Keratinocyte (primary cell): Measurements from ENCODE around the gene MYO19. TPM values are rescaled to one million over a fixed set of nuclear protein-coding genes. Genes with fewer than 3 reads are reported as not detected.

Source experiments
- DNase-seq: peaks from one replicate; pipeline ENCODE4 v3.0.0-alpha.2; 2011; ENCODE audit warnings: low read depth, missing footprints, low spot score
- FAIRE-seq: peaks from 2 replicates; lab custom pipeline; 2011; peaks lifted over from hg19 to GRCh38; lab: Jason Lieb, UNC
- H2AFZ ChIP-seq: 2 replicates; pipeline ENCODE4 v1.6.0; 2012; ENCODE audit warnings: low read length, control low read depth, inconsistent platforms; ENCODE audit not compliant: control insufficient read depth
- H3K27ac ChIP-seq: 2 replicates; pipeline ENCODE4 v1.5.1; 2011; ENCODE audit warnings: low read length; ENCODE audit not compliant: control insufficient read depth, insufficient read depth
- H3K27me3 ChIP-seq: 3 replicates; pipeline ENCODE4 v1.6.0; 2011; ENCODE audit warnings: low read length; ENCODE audit not compliant: control insufficient read depth, insufficient read depth; ENCODE audit errors: extremely low read depth
- H3K36me3 ChIP-seq, 2 experiments: 2 replicates in 1 of 2; 3 replicates in 1 of 2; pipeline ENCODE4 v1.5.1; 2011; ENCODE audit warnings: low read length in 2 of 2, mild to moderate bottlenecking in 1 of 2; ENCODE audit not compliant: control insufficient read depth in 2 of 2, insufficient read depth in 2 of 2; ENCODE audit errors: extremely low read depth in 1 of 2
- H3K4me1 ChIP-seq: 3 replicates; pipeline ENCODE4 v1.5.1; 2011; ENCODE audit warnings: low read length; ENCODE audit not compliant: control insufficient read depth, insufficient read depth; ENCODE audit errors: extremely low read depth
- H3K4me2 ChIP-seq: 3 replicates; pipeline ENCODE4 v1.6.0; 2011; ENCODE audit warnings: low read depth, low read length; ENCODE audit not compliant: control insufficient read depth, insufficient read depth; ENCODE audit errors: extremely low read depth
- H3K4me3 ChIP-seq, 3 experiments: fragments of 200-600 bp in 1 of 3; sonication (generic) in 1 of 3; 2 replicates in 2 of 3; 3 replicates in 1 of 3; pipeline ENCODE4 v1.5.1; 2011 to 2016; ENCODE audit warnings: low read length in 3 of 3, mild to moderate bottlenecking in 3 of 3, control low read depth in 2 of 3, inconsistent platforms in 1 of 3, low read depth in 1 of 3, mixed read lengths in 1 of 3, mixed run types in 1 of 3, moderate library complexity in 1 of 3; ENCODE audit not compliant: control insufficient read depth in 2 of 3, insufficient read depth in 2 of 3; ENCODE audit errors: extremely low read depth in 1 of 3
- H3K79me2 ChIP-seq: 2 replicates; pipeline ENCODE4 v1.6.0; 2012; ENCODE audit warnings: low read length; ENCODE audit not compliant: control insufficient read depth, insufficient read depth
- H3K9ac ChIP-seq: 3 replicates; pipeline ENCODE4 v1.6.0; 2011; ENCODE audit warnings: low read length; ENCODE audit not compliant: control insufficient read depth, insufficient read depth; ENCODE audit errors: extremely low read depth
- H3K9me1 ChIP-seq: 3 replicates; pipeline ENCODE4 v1.6.0; 2011; ENCODE audit warnings: low read length; ENCODE audit not compliant: control insufficient read depth, insufficient read depth; ENCODE audit errors: extremely low read depth
- H3K9me3 ChIP-seq: 2 replicates; pipeline ENCODE4 v1.5.1; 2012; ENCODE audit warnings: low read depth, low read length; ENCODE audit not compliant: control insufficient read depth
- H4K20me1 ChIP-seq: 3 replicates; pipeline ENCODE4 v1.6.0; 2011; ENCODE audit warnings: low read length; ENCODE audit not compliant: control insufficient read depth, insufficient read depth; ENCODE audit errors: extremely low read depth
- CTCF ChIP-seq, 3 experiments: IDR thresholded peaks in 1 of 3; conservative IDR thresholded peaks in 1 of 3; optimal IDR thresholded peaks in 1 of 3; 2 replicates in 2 of 3; 3 replicates in 1 of 3; pipeline versions ENCODE3 to v1.5.1; 2011; ENCODE audit warnings: low read length in 3 of 3, mild to moderate bottlenecking in 3 of 3, moderate library complexity in 2 of 3, control low read depth in 1 of 3, inconsistent platforms in 1 of 3; ENCODE audit not compliant: insufficient read depth in 2 of 3; ENCODE audit errors: extremely low read depth in 1 of 3
- EZH2 ChIP-seq: IDR thresholded peaks from one replicate; pipeline ENCODE4 v1.6.1; 2012; ENCODE audit warnings: inconsistent platforms, mild to moderate bottlenecking, low read length, moderate library complexity
- dilution Hi-C: fragments of 300-500 bp; cut with MboI; formaldehyde crosslinking; loops from one replicate; pipeline ENCODE4 v1.7.0; 2020; ENCODE audit warnings: low sequenced_read_pairs; ENCODE audit not compliant: extremely low pct_ligation_motif_present
- polyA plus RNA-seq, 5 experiments: library from polyadenylated mRNA; depleted of rRNA in 3 of 5; stranded (reverse) in 3 of 5; stranded (forward) in 1 of 5; unstranded in 1 of 5; fragments of >200 nt; gene quantifications; 1 replicate in 1 of 5; 2 replicates in 3 of 5; 3 replicates in 1 of 5; pipeline versions ENCODE4 v1.2.1 to v1.2.3, GENCODE V29; 2011 to 2012; ENCODE audit warnings: missing spikeins in 2 of 5, low read depth in 1 of 5, low replicate concordance in 1 of 5

Gene MYO19
- polyA plus RNA-seq, 1 donor (not counting 4 experiments of a cell fraction or from before 2014, with no cell fraction given) = 47.9 TPM

DNA sequence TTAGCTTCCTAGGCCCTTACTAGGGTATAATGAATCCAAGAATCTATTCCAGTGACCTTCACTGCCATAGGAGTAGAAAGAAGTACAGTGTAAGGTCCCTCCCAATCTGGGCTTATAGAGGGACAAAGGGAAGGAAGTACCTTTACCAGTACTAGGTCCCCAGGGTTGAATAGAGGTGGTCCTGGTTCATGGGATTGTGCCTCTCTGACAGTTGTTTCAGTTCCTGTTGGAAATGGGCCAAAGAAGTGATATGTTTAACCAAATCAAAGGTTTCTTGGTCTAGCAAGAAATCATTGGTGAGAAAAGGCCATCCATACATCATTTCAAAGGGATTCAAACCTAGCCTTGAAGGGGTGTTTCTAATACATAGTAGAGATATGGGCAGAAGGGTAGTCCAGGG is 64.2 kb downstream of the MYO19 start:
- no peaks in the 10 kb centered on the region for H3K9me1 ChIP-seq
- H3K36me3 ChIP-seq = no peaks in the 10 kb centered on the region
- H3K9ac ChIP-seq = no peak overlapping the region
- no peaks in the 10 kb centered on the region for H3K9me3 ChIP-seq
- no peak for DNase-seq
- H3K79me2 ChIP-seq = no peaks in the 10 kb centered on the region
- no peak overlapping the region for H3K4me2 ChIP-seq
- H3K27me3 ChIP-seq = peaks cover 3% of the 10 kb centered on the region
- no peak overlapping the region for H2AFZ ChIP-seq
- no peak overlapping the region for H3K4me3 ChIP-seq
- no peak for FAIRE-seq
- no peak overlapping the region for H3K27ac ChIP-seq
- TF ChIP-seq EZH2 (no peak), CTCF (optimal IDR thresholded peaks at IDR 0.05 in 1 of 3, IDR thresholded peaks at IDR 0.05 in 1 of 3, conservative IDR thresholded peaks at IDR 0.05 in 1 of 3; ENCODE audit: extremely low read depth in 1 of 3, insufficient read depth in 2 of 3, low read length in 3 of 3) (no peak)
- dilution Hi-C loops = no loop called here
- no peaks in the 10 kb centered on the region for H3K4me1 ChIP-seq
- H4K20me1 ChIP-seq = no peaks in the 10 kb centered on the region

- H3K27ac ChIP-seq = no peak overlapping the region
- no peaks in the 10 kb centered on the region for H4K20me1 ChIP-seq
- H3K9me1 ChIP-seq = no peaks in the 10 kb centered on the region
- TF ChIP-seq EZH2 = no peak
- TF ChIP-seq CTCF (optimal IDR thresholded peaks at IDR 0.05 in 1 of 3, IDR thresholded peaks at IDR 0.05 in 1 of 3, conservative IDR thresholded peaks at IDR 0.05 in 1 of 3; ENCODE audit: extremely low read depth in 1 of 3, insufficient read depth in 2 of 3, low read length in 3 of 3) = no peak
- no peaks in the 10 kb centered on the region for H3K79me2 ChIP-seq
- no peak overlapping the region for H3K9ac ChIP-seq
- H3K4me1 ChIP-seq = no peaks in the 10 kb centered on the region
- FAIRE-seq (no peak), DNase-seq (no peak)
- H3K36me3 ChIP-seq = no peaks in the 10 kb centered on the region
- no peaks in the 10 kb centered on the region for H3K9me3 ChIP-seq
- peaks cover 10% of the 10 kb centered on the region for H3K27me3 ChIP-seq
- H3K4me2 ChIP-seq = no peak overlapping the region
- no peak overlapping the region for H3K4me3 ChIP-seq
- dilution Hi-C loops = no loop called here
- H2AFZ ChIP-seq = no peak overlapping the region
Measured at GRCh38 chr17:36469733-36470132, 64.9 kb downstream of the MYO19 start.
